Measurements from ENCODE around the gene NXF3.
"Not testable (repeated sequence)": the region's sequence is repeated elsewhere in the genome, so short reads cannot be mapped to it uniquely, and the experiment has no call there.

Gene NXF3, protein sequence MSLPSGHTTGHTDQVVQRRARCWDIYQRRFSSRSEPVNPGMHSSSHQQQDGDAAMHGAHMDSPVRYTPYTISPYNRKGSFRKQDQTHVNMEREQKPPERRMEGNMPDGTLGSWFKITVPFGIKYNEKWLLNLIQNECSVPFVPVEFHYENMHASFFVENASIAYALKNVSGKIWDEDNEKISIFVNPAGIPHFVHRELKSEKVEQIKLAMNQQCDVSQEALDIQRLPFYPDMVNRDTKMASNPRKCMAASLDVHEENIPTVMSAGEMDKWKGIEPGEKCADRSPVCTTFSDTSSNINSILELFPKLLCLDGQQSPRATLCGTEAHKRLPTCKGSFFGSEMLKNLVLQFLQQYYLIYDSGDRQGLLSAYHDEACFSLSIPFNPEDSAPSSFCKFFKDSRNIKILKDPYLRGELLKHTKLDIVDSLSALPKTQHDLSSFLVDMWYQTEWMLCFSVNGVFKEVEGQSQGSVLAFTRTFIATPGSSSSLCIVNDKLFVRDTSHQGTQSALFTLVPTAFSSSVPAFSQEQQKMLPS

DNA sequence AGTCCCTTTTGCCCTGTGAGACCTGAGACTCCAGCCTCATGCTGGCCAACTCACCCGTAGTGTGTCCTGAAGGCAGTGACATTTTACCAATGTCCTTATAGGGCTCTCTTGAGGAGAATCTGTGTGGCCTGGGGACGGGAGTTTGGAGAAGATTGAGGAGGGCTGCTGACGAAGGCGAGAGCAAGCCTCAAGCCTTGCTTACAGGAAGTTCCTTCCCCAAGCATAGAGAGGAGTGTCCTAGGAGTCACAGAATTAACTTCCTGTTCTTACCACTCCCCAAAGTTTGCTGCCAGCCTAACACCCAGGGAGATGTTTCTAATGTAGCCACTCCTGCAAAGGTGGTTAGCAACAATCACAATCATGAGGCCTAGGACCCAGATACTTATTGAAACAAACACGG, at the start of gene NXF3:
NXF3 (minus strand) TSS at position 202 of the 400 bp plus-strand sequence; CDS start at position 82, 120 bp downstream.
- ATAC-seq (no peak), DNase-seq (ENCODE audit: low spot score in 2 of 2) (no peak)
- no peak within 1 kb of the TSS for H3K27ac Mint-ChIP-seq
- H3K9me3 Mint-ChIP-seq, result no peaks in the 10 kb centered on the region
- H3K4me3 Mint-ChIP-seq, result no peak within 1 kb of the TSS
- no peaks in the 10 kb centered on the region for H3K36me3 Mint-ChIP-seq
- H3K4me1 Mint-ChIP-seq, result no peaks in the 10 kb centered on the region

DNA sequence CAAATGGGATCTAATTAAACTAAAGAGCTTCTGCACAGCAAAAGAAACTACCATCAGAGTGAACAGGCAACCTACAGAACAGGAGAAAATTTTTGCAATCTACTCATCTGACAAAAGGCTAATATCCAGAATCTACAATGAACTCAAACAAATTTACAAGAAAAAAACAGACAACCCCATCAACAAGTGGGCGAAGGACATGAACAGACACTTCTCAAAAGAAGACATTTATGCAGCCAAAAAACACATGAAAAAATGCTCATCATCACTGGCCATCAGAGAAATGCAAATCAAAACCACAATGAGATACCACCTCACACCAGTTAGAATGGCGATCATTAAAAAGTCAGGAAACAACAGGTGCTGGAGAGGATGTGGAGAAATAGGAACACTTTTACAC, 43.6 kb upstream of the NXF3 start:
- not testable (repeated sequence) for DNase-seq (ENCODE audit: low spot score in 2 of 2); H3K4me3 Mint-ChIP-seq; H3K27ac Mint-ChIP-seq; H3K36me3 Mint-ChIP-seq; H3K4me1 Mint-ChIP-seq; ATAC-seq; H3K9me3 Mint-ChIP-seq

DNA sequence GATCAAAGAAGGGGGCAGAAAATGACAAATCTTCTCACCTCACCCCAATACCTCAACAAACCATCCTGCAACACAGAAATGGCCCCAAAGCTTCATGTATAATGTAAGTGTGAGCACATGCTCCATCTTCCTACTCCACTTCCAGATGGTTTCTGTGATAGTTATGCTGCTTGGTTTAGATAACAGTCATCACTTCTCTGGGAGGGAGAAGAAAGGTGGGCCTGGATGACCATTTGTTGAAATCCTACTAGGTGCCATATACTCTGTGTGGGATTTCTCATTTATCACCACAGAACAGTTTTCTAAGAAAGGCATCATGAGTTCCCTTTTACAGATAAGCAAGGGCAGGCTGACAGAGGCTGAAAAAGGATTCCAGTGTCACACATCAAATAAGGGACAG, 31.3 kb upstream of the NXF3 start:
- DNase-seq (ENCODE audit: low spot score in 2 of 2) (no peak), ATAC-seq (no peak)
- no peak overlapping the region for H3K4me3 Mint-ChIP-seq
- no peaks in the 10 kb centered on the region for H3K36me3 Mint-ChIP-seq
- no peaks in the 10 kb centered on the region for H3K9me3 Mint-ChIP-seq
- H3K4me1 Mint-ChIP-seq, result no peaks in the 10 kb centered on the region
- no peak overlapping the region for H3K27ac Mint-ChIP-seq

DNA sequence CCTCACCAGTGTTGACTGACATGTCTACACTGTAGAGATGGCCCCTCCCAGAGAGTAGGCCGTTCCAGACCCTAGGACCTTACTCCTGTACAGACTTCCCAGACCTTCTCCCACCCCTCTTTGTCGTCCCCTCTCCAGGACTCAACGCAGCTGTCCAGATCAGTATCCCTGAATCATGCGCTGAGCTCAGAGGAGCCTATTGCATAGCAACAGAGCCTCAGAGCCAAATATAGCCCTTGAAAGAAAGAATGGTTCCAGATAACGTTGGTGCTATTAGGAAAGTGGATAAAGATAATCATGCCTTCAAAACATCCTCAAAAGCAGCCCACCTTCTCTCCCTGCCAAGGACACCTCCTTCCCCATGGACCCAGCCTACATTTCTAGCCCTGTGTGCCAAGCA, 27.8 kb upstream of the NXF3 start:
- no peaks in the 10 kb centered on the region for H3K4me1 Mint-ChIP-seq
- no peak for DNase-seq (ENCODE audit: low spot score in 2 of 2)
- H3K9me3 Mint-ChIP-seq, result no peaks in the 10 kb centered on the region
- ATAC-seq, result no peak
- no peak overlapping the region for H3K27ac Mint-ChIP-seq
- no peaks in the 10 kb centered on the region for H3K36me3 Mint-ChIP-seq
- H3K4me3 Mint-ChIP-seq, result no peak overlapping the region

DNA sequence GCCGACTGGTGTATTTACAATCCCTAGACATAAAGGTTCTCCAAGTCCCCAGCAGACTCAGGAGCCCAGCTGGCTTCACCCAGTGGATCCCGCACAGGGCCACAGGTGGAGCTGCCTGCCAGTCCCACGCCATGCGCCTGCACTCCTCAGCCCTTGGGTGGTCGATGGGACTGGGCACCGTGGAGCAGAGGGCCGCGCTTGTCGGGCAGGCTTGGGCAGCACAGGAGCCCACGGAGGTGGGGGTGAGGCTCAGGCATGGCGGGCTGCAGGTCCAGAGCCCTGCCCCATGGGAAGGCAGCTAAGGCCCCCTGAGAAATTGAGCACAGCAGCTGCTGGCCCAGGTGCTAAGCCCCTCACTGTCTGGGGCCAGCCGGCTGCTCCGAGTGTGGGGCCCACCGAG, 24.0 kb upstream of the NXF3 start:
- H3K36me3 Mint-ChIP-seq; H3K27ac Mint-ChIP-seq; H3K4me1 Mint-ChIP-seq; H3K4me3 Mint-ChIP-seq; ATAC-seq; DNase-seq (ENCODE audit: low spot score in 2 of 2); H3K9me3 Mint-ChIP-seq: not testable (repeated sequence)

DNA sequence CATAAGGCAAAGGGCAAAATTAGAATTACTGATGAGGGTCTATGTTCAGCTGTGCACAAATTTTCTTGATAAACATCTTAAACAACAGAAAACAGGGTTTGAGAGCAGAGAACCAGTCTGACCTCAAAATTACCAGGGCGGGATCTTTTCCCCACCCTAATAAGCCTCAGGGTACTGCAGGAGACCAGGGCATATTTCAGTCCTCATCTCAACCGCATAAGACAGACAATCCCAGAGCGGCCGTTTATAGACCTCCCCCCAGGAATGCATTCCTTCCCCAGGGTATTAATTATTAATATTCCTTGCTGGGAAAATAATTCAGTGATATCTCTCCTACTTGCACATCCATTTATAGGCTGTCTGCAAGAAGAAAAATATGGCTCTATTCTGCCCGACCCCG, 16.6 kb upstream of the NXF3 start:
- ATAC-seq; H3K4me1 Mint-ChIP-seq; H3K27ac Mint-ChIP-seq; H3K36me3 Mint-ChIP-seq; H3K9me3 Mint-ChIP-seq; H3K4me3 Mint-ChIP-seq; DNase-seq (ENCODE audit: low spot score in 2 of 2): not testable (repeated sequence)

DNA sequence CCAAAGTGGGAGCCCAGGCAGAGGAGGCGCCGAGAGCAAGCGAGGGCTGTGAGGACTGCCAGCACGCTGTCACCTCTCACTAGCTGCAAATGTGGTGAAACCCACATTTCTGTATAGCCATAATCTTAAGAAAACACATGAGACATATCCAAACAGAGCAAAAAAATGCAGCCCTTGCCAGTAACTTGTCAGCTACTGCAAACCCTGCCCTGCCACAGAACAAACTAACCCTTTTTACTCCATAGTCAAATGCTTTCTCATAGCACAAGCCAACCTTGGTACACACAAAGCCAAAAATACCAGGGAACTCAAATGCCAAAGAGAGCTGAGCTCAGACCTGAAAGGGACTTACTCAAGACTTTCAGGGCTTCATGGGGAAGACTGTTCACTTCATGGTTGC, 14.9 kb upstream of the NXF3 start:
- ATAC-seq (no peak), DNase-seq (ENCODE audit: low spot score in 2 of 2) (no peak)
- H3K27ac Mint-ChIP-seq, result no peak overlapping the region
- H3K4me1 Mint-ChIP-seq, result no peaks in the 10 kb centered on the region
- H3K4me3 Mint-ChIP-seq, result no peak overlapping the region
- H3K36me3 Mint-ChIP-seq, result no peaks in the 10 kb centered on the region
- H3K9me3 Mint-ChIP-seq, result peaks cover 7% of the 10 kb centered on the region

DNA sequence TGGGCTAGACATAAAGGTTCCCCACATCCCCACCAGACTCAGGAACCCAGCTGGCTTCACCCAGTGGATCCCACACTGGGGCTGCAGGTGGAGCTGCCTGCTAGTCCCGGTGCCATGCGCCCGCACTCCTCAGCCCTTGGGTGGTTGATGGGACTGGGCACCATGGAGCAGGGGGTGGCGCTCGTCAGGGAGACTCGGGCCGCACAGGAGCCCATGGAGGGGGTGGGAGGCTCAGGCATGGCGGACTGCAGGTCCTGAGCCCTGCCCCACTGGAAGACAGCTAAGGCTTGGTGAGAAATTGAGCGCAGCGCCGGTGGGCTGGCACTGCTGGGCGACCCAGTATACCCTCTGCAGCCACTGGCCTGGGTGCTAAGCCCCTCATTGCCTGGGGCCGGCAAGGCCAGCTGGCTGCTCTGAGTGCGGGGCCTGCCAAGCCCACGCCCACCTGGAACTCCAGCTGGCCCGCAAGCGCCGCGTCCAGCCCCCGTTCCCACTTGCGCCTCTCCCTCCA, 14.3 kb upstream of the NXF3 start:
- not testable (repeated sequence) for DNase-seq (ENCODE audit: low spot score in 2 of 2); ATAC-seq; H3K4me1 Mint-ChIP-seq; H3K36me3 Mint-ChIP-seq; H3K9me3 Mint-ChIP-seq; H3K27ac Mint-ChIP-seq; H3K4me3 Mint-ChIP-seq

DNA sequence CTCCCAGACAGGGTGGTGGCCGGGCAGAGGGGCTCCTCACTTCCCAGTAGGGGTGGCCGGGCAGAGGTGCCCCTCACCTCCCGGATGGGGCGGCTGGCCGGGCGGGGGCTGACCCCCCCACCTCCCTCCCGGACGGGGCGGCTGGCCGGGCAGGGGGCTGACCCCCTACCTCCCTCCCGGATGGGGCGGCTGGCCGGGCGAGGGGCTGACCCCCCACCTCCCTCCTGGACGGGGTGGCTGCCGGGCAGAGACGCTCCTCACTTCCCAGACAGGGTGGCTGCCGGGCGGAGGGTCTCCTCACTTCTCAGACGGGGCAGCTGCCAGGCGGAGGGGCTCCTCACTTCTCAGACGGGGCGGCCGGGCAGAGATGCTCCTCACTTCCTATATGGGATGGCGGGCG, 11.4 kb upstream of the NXF3 start:
- H3K9me3 Mint-ChIP-seq; H3K27ac Mint-ChIP-seq; H3K36me3 Mint-ChIP-seq; H3K4me1 Mint-ChIP-seq; DNase-seq (ENCODE audit: low spot score in 2 of 2); ATAC-seq; H3K4me3 Mint-ChIP-seq: not testable (repeated sequence)

DNA sequence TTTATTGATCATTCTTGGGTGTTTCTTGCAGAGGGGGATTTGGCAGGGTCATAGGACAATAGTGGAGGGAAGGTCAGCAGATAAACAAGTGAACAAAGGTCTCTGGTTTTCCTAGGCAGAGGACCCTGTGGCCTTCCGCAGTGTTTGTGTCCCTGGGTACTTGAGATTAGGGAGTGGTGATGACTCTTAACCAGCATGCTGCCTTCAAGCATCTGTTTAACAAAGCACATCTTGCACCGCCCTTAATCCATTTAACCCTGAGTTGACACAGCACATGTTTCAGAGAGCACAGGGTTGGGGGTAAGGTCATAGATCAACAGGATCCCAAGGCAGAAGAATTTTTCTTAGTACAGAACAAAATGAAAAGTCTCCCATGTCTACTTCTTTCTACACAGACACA, 10.9 kb upstream of the NXF3 start:
- not testable (repeated sequence) for H3K4me1 Mint-ChIP-seq

DNA sequence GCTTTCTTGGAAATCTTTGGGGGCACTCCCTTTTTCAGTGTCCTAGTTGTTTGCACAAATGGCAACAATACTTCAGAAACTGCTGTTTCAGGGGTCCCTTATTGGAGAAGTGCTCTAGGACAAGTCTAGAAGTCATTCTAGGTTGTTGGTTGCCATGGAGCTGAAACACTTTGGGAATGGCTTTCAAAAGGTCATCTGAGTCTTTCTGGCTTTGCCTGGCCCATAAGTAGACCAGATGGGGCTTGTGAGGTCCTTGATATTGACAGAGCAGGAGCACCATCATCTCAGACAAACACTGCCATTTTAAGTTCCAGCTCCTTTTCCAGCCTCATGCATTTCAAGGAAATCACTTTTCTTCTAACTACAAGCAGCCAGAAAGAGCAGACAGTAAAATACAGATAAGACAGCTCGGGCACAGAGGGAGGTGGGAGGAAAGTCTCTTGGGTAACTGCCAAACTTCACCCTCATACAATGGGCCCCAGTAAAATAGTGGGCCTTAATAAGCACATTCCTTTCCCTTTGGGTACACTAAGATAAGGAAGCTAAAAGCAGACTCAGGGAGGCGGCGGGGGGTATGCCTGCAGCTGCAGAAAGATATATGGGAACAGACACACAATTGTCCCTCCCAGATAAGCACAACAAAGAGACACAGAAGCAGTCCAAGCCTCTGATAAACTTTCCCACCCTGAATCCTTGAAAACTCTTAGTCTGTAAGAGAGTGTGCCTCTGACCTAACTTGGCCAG, 8.5 kb upstream of the NXF3 start:
- Mint-ChIP-seq H3K27ac (no peak overlapping the region), H3K9me3 (no peaks in the 10 kb centered on the region), H3K4me3 (no peak overlapping the region), H3K36me3 (no peaks in the 10 kb centered on the region), H3K4me1 (no peaks in the 10 kb centered on the region)
- no peak for DNase-seq (ENCODE audit: low spot score in 2 of 2)
- no peak for ATAC-seq

More for the DNA sequence above, 10.9 kb upstream of the NXF3 start:
- not testable (repeated sequence) for H3K27ac Mint-ChIP-seq; ATAC-seq; DNase-seq (ENCODE audit: low spot score in 2 of 2); H3K9me3 Mint-ChIP-seq; H3K36me3 Mint-ChIP-seq; H3K4me3 Mint-ChIP-seq

DNA sequence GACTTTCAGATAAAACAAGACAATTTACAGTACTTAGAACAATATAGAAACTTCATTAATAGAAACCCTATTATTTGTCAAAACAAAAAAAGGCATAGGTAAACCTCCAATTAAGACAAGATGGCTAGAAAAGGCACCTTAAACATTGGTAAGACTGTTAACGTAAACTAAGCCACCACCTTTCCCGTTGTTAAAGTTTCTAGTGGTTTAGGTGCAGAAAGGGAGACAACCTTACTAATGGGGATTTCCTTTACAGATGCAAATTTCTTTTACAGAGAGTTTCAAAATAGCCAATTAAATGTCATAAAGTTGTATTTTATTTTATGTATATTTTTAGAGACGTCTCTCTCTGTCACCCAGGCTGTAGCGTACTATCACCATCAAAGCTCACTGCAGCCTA, 7.5 kb upstream of the NXF3 start:
- no peak overlapping the region for H3K4me3 Mint-ChIP-seq
- DNase-seq (ENCODE audit: low spot score in 2 of 2) (no peak), ATAC-seq (no peak)
- no peaks in the 10 kb centered on the region for H3K4me1 Mint-ChIP-seq
- H3K9me3 Mint-ChIP-seq, result no peaks in the 10 kb centered on the region
- no peaks in the 10 kb centered on the region for H3K36me3 Mint-ChIP-seq
- H3K27ac Mint-ChIP-seq, result no peak overlapping the region

DNA sequence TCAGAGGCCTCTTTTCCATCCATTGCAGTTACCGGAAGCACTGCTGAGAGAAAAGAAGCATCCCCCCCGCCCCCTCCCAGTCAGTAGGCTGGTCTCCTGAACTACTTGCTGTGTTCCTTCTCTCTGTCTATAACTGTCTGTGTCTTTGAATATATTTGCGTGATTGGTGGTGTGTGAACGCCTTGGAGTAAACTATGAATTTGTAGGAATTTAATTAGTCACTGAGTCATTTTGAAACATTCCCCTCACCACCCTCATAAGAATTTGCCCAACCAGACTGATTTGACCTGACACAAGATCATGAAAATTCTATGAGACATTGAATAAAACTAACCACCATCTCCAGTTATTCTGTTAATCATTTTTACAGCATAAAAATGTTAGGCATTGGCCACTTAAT, 6.7 kb upstream of the NXF3 start:
- no peaks in the 10 kb centered on the region for H3K36me3 Mint-ChIP-seq
- H3K4me3 Mint-ChIP-seq, result no peak overlapping the region
- DNase-seq (ENCODE audit: low spot score in 2 of 2) (no peak), ATAC-seq (no peak)
- H3K27ac Mint-ChIP-seq, result no peak overlapping the region
- no peaks in the 10 kb centered on the region for H3K9me3 Mint-ChIP-seq
- no peaks in the 10 kb centered on the region for H3K4me1 Mint-ChIP-seq

DNA sequence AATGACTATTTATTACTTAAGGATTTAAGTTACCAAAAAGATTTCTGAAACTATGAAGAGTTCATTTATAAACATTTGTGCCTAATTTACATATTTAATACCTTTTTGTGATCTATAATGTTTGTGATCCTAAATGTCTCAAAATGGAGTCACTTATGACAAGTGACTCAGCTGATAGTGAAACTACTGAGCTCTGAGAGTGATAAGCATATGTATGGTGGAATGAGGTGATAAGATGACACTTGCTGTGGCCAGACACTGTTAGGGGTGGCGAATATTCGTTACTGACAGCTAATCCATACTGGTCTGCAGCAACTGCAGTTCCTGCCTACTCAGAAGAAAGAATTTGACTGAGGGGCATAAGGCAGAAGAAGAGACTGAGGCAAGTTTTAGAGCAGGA, 5.5 kb upstream of the NXF3 start:
- Mint-ChIP-seq H3K27ac (no peak overlapping the region), H3K4me3 (no peak overlapping the region), H3K4me1 (no peaks in the 10 kb centered on the region), H3K36me3 (no peaks in the 10 kb centered on the region), H3K9me3 (no peaks in the 10 kb centered on the region)
- ATAC-seq (no peak), DNase-seq (ENCODE audit: low spot score in 2 of 2) (no peak)

DNA sequence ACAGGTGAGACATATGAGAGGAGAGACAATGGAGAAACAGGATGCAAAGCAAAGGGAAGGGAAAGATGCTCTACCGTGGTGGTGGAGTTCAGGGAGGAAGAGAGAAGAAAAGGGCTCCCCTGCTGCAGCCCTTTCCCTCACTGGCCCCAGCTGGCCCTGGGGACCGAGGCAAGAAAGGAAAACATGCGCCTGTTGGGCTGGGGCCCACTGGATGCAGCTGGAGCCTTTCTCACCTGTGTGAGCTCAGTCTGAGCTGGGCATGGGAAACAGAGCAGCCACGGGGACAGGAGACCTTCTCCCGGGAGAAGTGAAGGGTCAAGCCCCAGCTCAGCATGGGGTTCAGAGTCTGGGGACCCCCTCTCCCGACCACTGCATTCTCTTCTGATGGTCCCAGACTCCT, 11.9 kb downstream of the NXF3 start:
- no peaks in the 10 kb centered on the region for H3K4me1 Mint-ChIP-seq
- H3K27ac Mint-ChIP-seq, result no peak overlapping the region
- no peak for DNase-seq (ENCODE audit: low spot score in 2 of 2)
- H3K4me3 Mint-ChIP-seq, result no peak overlapping the region
- H3K9me3 Mint-ChIP-seq, result no peaks in the 10 kb centered on the region
- ATAC-seq, result no peak
- H3K36me3 Mint-ChIP-seq, result no peaks in the 10 kb centered on the region

DNA sequence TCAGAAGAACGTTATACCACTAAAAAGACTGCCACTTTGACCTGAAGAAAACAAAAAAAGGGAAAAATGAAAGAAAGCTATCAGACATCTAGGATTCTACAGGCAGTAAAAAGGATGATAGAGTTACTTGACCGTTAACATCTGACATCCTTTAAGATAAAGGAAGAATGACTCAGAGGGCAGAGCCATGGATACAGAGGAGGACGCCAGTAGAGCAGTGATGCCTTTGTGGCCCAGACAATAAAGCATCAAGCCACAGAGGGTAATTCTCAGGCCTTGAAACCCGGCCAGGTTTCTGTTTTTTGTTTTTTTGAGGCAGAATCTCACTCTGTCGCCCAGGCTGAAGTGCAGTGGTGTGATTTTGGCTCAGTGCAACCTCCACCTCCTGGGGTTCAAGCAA, 19.5 kb downstream of the NXF3 start:
- no peaks in the 10 kb centered on the region for H3K36me3 Mint-ChIP-seq
- ATAC-seq, result no peak
- no peak overlapping the region for H3K4me3 Mint-ChIP-seq
- no peak overlapping the region for H3K27ac Mint-ChIP-seq
- DNase-seq (ENCODE audit: low spot score in 2 of 2), result no peak
- no peaks in the 10 kb centered on the region for H3K4me1 Mint-ChIP-seq
- H3K9me3 Mint-ChIP-seq, result no peaks in the 10 kb centered on the region

Data from stimulated activated effector memory CD8-positive, alpha-beta T cell treated with anti-CD3 and anti-CD28 coated beads, Interleukin-12 subunit alpha, Interleukin-12 subunit beta, amount 100 ng/mL, for 72 hours (primary cell).